HTR-8/SVneo (cell line): ENCODE results near the gene CALML4.
"Not testable (repeated sequence)": the region's sequence is repeated elsewhere in the genome, so short reads cannot be mapped to it uniquely, and the experiment has no call there.

Source experiments
- DNase-seq: peaks from one replicate; pipeline ENCODE4 v3.0.0; 2011; ENCODE audit warnings: low spot score, mixed read lengths; ENCODE audit not compliant: insufficient read length
- FAIRE-seq: peaks from 2 replicates; lab custom pipeline; 2011; peaks lifted over from hg19 to GRCh38; lab: Jason Lieb, UNC

The CALML4 gene

GRCh38 chr15:68204776-68205557 is at the start of gene CALML4:
Gene CALML4 (minus strand): TSS chr15:68205332. CDS start chr15:68205247, 85 bp downstream.
- no peak for FAIRE-seq
- no peak for DNase-seq

- peak; percentile 77 for DNase-seq
- peak; percentile 48 for FAIRE-seq
These were observed 47.9 kb upstream of the CALML4 start for GRCh38 chr15:68252925-68253534.

GRCh38 chr15:68249058-68249713 is 44.1 kb upstream of the CALML4 start:
- FAIRE-seq (no peak), DNase-seq (no peak)

- no peak for FAIRE-seq
These were observed 39.1 kb upstream of the CALML4 start for GRCh38 chr15:68244235-68244634.

GRCh38 chr15:68241088-68241935 is 36.2 kb upstream of the CALML4 start:
- FAIRE-seq (no peak), DNase-seq (no peak)

More at GRCh38 chr15:68244235-68244634, 39.1 kb upstream of the CALML4 start:
- DNase-seq: no peak

- no peak for DNase-seq
- FAIRE-seq: no peak
These were observed 33.9 kb upstream of the CALML4 start for GRCh38 chr15:68239025-68239424.

- DNase-seq: no peak
- no peak for FAIRE-seq
These were observed 29.9 kb upstream of the CALML4 start for GRCh38 chr15:68235022-68235421.

GRCh38 chr15:68234520-68234919 is 29.4 kb upstream of the CALML4 start:
- FAIRE-seq: not testable (repeated sequence)

GRCh38 chr15:68234060-68234459 is 28.9 kb upstream of the CALML4 start:
- FAIRE-seq: no peak
- no peak for DNase-seq

More at GRCh38 chr15:68234520-68234919, 29.4 kb upstream of the CALML4 start:
- not testable (repeated sequence) for DNase-seq

- FAIRE-seq: no peak
- DNase-seq: no peak
These were observed 27.8 kb upstream of the CALML4 start for GRCh38 chr15:68232937-68233336.

GRCh38 chr15:68232449-68232848 is 27.3 kb upstream of the CALML4 start:
- DNase-seq: no peak
- FAIRE-seq: no peak

GRCh38 chr15:68231102-68231818 is 26.1 kb upstream of the CALML4 start:
- FAIRE-seq (no peak), DNase-seq (no peak)

GRCh38 chr15:68230157-68231100 is 25.3 kb upstream of the CALML4 start:
- DNase-seq: no peak
- FAIRE-seq: no peak

GRCh38 chr15:68229386-68230156 is 24.4 kb upstream of the CALML4 start, which contains the start of gene CLN6:
Gene CLN6 (minus strand): TSS chr15:68229728. CDS start chr15:68229584, 144 bp downstream.
- DNase-seq: peak; percentile 87
- FAIRE-seq: peak; percentile 86

- FAIRE-seq: no peak
- DNase-seq: no peak
These were observed 23.8 kb upstream of the CALML4 start for GRCh38 chr15:68228971-68229385.

- no peak for DNase-seq
- FAIRE-seq: no peak
These were observed 23.2 kb upstream of the CALML4 start for GRCh38 chr15:68228143-68228970.
